ENCODE measurements around the gene MET.
A peak's percentile ranks its signal among the peaks of the same experiment; 100 is the strongest.
"Not testable (repeated sequence)": the region's sequence is repeated elsewhere in the genome, so short reads cannot be mapped to it uniquely, and the experiment has no call there.

Gene MET

GRCh38 chr7:116754186-116754585 lies 82.2 kb downstream of the MET start:
- DNase-seq: no peak

DNA sequence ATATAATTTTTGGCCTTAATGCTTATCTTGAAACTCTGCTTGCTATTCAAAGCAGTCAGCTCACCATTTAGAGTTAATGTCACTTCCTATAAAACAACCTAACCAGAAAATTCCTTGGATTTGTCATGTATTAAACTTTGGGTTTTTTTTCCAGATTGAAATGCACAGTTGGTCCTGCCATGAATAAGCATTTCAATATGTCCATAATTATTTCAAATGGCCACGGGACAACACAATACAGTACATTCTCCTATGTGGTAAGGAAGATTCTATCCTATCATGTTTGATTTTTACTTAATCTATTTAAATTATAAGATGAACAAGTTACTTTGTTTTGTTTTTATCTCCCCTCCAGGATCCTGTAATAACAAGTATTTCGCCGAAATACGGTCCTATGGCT lies 85.3 kb downstream of the MET start:
- no peak for DNase-seq

- DNase-seq: not testable (repeated sequence)
Measured at GRCh38 chr7:116759642-116760041, 87.6 kb downstream of the MET start.

DNA sequence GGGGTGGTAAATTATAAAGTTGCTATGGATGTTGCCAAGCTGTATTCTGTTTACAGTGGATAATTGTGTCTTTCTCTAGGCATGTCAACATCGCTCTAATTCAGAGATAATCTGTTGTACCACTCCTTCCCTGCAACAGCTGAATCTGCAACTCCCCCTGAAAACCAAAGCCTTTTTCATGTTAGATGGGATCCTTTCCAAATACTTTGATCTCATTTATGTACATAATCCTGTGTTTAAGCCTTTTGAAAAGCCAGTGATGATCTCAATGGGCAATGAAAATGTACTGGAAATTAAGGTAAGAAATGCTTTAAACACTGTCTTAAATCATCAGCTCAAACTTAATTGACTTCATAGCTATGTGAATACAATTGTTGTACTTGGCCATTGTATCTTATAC lies 91.0 kb downstream of the MET start:
- no peak for DNase-seq

DNA sequence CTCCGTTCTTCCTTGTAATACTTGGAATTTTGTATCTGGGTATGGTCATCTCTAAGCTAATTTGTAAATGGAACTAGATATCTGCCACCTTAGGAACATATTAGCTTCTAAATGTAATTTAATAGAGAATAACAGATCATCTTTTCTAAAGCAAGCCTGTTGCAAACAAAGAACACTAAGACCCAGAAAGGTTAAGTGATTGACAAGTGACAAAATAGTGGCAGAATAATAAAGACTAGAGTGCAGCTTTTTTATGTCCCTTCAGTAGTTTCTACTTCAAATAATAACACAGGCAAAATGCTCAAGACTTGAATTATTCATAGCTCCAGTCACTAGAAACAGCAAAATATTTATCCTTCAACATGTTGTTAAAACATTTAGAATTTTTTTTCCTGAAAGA lies 91.7 kb downstream of the MET start:
- DNase-seq: no peak

DNA sequence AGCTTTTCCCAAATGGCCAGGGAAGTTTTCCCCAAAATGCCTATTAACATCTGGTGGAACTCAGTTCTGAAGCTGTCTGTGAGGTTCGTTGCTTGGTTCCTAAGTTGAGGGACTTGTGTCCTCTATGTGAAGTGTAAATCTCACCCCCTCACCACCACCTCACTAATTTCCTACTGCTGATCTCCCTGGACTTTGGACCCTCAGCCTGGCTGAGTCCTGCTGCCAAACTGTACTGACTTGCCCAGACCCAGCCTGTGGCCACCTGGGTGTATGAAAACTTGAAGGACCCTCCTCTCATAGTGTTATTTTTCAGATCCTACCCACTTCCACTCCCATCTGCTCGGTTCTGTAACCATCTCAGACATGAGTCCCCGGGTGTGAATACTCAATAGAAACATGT lies 94.9 kb downstream of the MET start:
- no peak for DNase-seq

- no peak for DNase-seq
Measured at GRCh38 chr7:116769546-116769945, 97.5 kb downstream of the MET start.

DNA sequence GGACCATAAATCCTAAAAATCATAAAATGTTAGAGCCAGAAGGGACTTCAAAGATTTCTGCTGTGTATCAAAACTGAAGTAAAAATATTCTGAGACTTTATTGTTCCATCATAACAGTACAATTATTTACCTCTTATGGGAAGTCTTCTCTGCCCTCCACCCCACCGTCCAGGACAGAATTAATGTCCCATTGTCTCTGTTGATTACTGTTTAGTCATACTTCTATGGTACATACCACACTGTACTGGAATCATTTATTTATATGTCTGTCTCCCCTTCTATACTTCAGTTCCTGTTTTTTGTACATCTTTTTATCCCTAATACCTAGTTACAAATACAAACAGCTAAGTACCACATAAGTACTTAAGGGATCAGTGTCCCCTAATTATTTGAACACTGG lies 98.9 kb downstream of the MET start:
- no peak for DNase-seq

- no peak for DNase-seq
Measured at GRCh38 chr7:116771640-116772039, 99.6 kb downstream of the MET start.

DNA sequence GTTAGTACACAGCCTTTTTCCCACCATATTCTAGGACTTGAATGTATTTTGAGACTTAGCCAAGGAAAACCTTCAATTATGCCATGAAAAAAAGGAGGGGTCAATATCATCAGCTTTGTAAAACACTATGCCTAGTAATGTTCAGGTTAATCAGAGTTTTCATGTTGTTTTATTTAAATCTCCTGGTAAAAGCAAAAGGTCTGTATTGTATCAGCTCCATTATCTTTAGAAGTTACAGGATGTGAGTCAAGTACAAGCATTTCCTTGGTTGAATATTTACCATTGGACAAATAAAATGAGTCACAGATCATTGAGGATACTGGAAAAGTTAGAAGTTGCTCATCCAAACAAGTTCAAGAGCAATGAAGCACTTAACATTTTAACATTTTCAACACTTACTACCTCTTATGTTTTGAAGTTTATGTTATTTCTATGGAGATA lies 100.4 kb downstream of the MET start:
- DNase-seq: peak; percentile 41

DNA sequence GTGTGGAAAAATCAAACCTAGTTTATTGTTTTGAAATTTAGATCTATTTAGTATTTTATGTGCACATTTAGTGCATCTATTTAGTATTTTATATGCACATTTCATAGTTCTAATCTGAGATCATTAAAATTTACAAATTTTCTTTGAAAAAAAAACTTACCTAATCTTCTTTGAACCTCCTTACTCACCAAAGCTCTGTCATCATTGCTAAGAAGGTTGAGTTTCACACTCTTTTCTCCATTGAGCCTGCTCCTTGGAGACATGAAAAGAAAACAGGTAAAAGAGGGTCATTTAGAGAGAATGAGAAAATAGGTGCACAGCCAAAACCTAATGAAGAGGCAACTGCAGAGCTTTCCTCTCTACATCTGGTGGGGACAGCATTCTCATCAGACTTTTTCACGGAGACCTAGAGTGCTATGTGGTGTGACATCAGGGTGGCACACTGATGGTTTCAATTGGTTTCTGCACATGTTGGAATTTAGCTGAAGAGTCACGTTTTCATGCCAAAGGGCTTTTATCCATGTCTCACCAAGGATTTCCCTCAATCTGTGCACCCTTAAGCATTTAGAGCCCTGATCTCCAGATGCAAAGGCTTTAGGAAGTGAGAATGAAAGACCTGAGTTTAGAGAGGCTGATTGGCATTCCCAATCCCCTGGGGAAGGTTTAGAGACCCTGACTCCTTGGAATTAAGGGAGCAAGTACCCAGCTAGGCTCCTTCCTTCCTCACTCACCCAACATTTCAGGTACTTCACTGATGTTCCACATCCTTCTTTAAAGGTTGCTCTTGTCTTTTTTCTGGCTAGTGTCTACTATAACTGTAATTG lies 101.1 kb downstream of the MET start:
- DNase-seq: no peak

DNA sequence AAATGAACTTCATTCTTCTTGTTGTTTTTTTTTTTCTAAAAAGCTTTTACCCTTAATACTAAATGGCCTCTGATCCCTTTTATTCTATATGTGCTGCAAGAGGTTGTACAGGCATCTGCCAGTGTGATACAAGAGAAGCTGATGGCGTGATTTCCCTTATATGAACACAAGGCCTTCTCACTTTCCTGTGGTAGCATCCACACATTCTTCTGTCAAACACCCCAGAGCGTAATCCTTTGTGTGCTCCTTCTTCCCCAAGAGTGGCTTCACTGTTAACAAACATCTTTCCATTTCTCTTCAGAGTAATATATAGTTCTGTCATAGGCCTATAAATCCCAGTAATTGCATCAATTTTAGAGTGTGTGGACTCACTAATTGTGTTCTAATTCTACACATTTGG lies 104.0 kb downstream of the MET start:
- no peak for DNase-seq

DNA sequence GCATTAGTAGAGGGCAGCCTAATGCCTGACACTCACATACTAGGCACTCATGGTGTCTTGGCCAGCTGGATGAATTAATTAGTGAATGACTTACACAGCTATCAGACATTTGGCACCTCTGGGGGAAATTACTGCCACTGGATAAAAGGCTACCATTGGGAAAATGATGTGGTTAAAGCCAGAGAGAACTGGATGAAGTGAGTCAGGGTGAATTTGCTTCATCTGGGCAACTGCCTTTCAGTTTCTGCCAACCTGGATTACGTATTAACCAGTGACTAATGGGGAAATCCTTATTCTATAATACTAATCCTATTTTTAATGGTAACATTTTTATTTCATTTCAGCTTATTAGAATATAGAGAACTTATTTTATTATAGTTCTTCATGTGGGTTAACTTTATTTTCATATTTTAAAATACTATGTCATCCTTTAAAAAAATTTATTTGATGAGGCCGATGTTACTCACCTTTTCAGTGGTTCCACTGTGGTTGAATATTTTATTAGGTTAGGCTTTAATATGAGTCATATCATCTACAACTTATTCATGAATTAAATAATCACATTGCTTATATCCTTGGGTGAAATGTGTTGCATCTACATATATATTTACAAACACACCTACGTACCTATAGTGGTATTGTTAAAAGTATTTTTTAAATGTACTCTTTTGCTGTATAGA lies 104.8 kb downstream of the MET start:
- DNase-seq: peak; percentile 76

- DNase-seq: peak; percentile 87
Measured at GRCh38 chr7:116777651-116778281, 105.8 kb downstream of the MET start.

GRCh38 chr7:116779216-116779615 lies 107.2 kb downstream of the MET start:
- DNase-seq: peak; percentile 43

- no peak for DNase-seq
Measured at GRCh38 chr7:116779931-116780330, 107.9 kb downstream of the MET start.

DNA sequence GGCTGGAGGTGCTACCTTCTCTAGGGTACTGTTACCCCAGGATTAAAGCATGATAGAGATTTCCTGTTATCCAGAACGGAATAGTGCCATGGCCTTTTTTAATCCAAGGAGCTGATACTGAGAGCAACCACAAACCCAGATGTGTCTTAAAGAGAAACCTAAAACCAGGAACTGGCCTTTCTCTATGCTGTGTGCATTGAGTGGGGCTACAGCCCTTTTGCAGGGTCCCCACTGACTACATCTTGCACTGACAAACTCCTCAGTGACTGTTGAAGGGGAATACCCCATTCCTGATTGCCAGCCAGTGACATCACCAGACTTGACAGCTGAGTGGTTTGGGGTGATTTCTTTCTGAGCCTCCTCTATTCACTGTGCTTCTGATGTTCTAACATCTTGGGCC lies 108.5 kb downstream of the MET start:
- no peak for DNase-seq

DNA sequence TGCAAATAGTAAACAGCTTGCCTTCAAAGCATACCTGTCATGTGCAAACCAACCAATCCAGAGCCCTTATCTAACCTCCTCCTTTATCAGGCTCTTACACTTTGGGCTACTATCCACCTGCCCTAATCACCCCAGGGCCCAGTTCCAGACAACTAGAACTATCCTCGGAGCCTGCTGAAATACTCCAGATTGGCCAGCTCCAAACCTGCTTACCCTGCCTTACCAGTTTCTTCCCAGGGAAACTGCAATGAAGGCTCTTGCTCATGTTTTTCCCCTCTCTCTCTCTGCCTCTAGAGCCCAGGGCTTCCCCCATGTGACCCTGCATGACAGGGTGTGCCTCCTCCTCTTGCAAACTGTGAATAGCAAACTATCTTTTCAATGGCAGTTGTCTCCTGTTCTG lies 109.0 kb downstream of the MET start:
- DNase-seq: no peak

- no peak for DNase-seq
Measured at GRCh38 chr7:116781584-116781983, 109.6 kb downstream of the MET start.

DNA sequence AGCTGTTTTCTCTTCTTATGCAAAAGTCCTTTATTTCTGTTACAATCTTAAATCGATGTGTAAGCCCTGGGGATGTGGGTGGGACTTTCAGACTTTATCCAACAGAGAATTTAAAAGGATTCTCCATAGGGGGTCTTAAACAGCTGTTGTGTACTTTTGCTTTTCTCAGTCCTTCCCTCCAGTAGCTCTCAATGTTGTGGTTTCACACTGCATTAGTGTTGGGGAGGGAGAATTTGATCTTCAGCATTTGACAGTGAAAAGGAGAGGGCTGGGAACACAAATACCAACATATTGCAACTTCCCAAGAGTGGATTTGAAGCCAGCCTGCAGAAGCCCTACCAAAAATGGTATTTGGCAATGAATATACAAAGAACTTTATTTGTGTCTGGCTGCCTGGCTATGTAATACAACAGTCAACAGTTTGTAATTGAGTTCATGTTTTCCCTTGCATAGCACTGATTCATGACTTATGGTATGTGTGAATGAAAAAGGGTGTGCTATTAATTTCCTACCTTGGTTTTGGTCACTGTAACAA lies 110.2 kb downstream of the MET start:
- peak; percentile 96 for DNase-seq

- DNase-seq: no peak
Measured at GRCh38 chr7:116783666-116784318, 111.8 kb downstream of the MET start.

DNA sequence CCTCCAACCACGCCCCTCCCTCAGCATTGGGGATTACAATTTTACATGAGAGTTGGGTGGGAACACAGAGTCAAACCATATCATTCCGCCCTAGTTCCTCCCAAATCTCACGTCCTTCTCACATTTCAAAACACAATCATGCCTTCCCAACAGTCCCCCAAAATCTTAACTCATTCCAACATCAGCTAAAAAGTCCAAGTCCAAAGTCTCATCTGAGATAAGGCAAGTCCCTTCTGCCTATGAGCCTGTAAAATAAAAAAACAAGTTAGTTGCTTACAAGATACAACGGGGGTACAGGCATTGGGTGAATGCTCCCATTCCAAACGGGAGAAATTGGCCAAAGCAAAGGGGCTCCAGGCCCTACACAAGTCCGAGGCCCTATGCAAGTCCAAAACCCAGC lies 112.7 kb downstream of the MET start:
- no peak for DNase-seq

DNA sequence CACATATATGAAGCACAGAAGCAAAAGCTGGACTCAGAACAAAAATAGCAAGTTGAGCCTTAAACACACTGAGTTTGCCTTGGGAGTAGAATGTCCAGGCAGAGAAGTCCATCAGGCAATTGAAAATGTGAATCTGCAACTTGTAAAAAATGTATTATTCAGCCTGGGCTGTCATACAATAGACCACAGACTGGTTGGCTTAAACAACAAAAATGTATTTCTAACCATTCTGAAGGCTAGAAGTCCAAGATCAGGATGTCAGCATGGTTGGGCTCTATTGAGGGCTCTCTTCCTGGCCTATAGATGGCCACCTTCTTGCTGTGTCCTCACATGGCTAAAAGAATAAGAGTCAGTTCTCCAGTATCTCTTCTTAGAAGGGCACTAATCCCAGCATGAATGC lies 113.8 kb downstream of the MET start:
- DNase-seq: peak; percentile 66
